Activated CD4-positive, CD25-positive, alpha-beta regulatory T cell treated with anti-CD3 and anti-CD28 coated beads, Interleukin-2, amount 50 U/mL, for 24 hours (primary cell): ENCODE data around the gene PSMD5.
A peak's percentile ranks its signal among the peaks of the same experiment; 100 is the strongest.

Source experiments
- ATAC-seq, 2 donors: fragments of 150-1000 bp; cut with Tn5 transposase; one replicate each; pipeline ENCODE4 v1.10.0; 2021; ENCODE audit warnings: mild to moderate bottlenecking in 1 of 2, moderate library complexity in 1 of 2

PSMD5 gene

GRCh38 chr9:120801441-120801840, 41.3 kb downstream of the PSMD5 start:
- no peak for ATAC-seq

- peak; percentile 96 to 97 for ATAC-seq
Observed at GRCh38 chr9:120792898-120793765, 49.6 kb downstream of the PSMD5 start, which contains the start of gene FBXW2. Gene FBXW2 (minus strand): TSS chr9:120793416. CDS start chr9:120788258, 5,158 bp downstream.

- ATAC-seq: no peak
Observed at GRCh38 chr9:120791161-120791560, 51.6 kb downstream of the PSMD5 start.

- no peak for ATAC-seq
Observed at GRCh38 chr9:120787933-120788332, 54.8 kb downstream of the PSMD5 start.

- ATAC-seq: no peak
Observed at GRCh38 chr9:120783602-120784047, 59.1 kb downstream of the PSMD5 start.

- no peak for ATAC-seq
Observed at GRCh38 chr9:120781236-120781635, 61.5 kb downstream of the PSMD5 start.

- no peak for ATAC-seq
Observed at GRCh38 chr9:120780367-120780766, 62.4 kb downstream of the PSMD5 start.

- ATAC-seq: no peak
Observed at GRCh38 chr9:120779227-120779626, 63.5 kb downstream of the PSMD5 start.

- ATAC-seq: no peak
Observed at GRCh38 chr9:120778758-120779157, 64.0 kb downstream of the PSMD5 start.

GRCh38 chr9:120777229-120777628, 65.5 kb downstream of the PSMD5 start:
- ATAC-seq: no peak

GRCh38 chr9:120776788-120777187, 65.9 kb downstream of the PSMD5 start:
- ATAC-seq: no peak

GRCh38 chr9:120775859-120776258, 66.9 kb downstream of the PSMD5 start:
- no peak for ATAC-seq

GRCh38 chr9:120774719-120775118, 68.0 kb downstream of the PSMD5 start:
- ATAC-seq: no peak

- no peak for ATAC-seq
Observed at GRCh38 chr9:120773256-120773655, 69.5 kb downstream of the PSMD5 start.

GRCh38 chr9:120770931-120771330, 71.8 kb downstream of the PSMD5 start:
- ATAC-seq: no peak

GRCh38 chr9:120768886-120769285, 73.8 kb downstream of the PSMD5 start:
- ATAC-seq: no peak

GRCh38 chr9:120768247-120768646, 74.5 kb downstream of the PSMD5 start:
- ATAC-seq: no peak

- no peak for ATAC-seq
Observed at GRCh38 chr9:120767451-120767850, 75.3 kb downstream of the PSMD5 start.
